Vein endothelial cell (primary cell): ENCODE data around the gene CD79B. TPM values are rescaled to one million over a fixed set of nuclear protein-coding genes. Genes with fewer than 3 reads are reported as not detected.

Source experiments
- small RNA-seq: library from RNA; depleted of rRNA; stranded (forward); fragments of <200 nt; gene quantifications from one replicate; pipeline ENCODE3, GENCODE V24; 2012
- total RNA-seq: library from RNA; depleted of rRNA; stranded (reverse); fragments of >200 nt; gene quantifications from 2 replicates; pipeline ENCODE4 v1.2.3, GENCODE V29; 2012

Gene CD79B
- 0.33 and 1.1 TPM in 2 replicates for total RNA-seq

DNA sequence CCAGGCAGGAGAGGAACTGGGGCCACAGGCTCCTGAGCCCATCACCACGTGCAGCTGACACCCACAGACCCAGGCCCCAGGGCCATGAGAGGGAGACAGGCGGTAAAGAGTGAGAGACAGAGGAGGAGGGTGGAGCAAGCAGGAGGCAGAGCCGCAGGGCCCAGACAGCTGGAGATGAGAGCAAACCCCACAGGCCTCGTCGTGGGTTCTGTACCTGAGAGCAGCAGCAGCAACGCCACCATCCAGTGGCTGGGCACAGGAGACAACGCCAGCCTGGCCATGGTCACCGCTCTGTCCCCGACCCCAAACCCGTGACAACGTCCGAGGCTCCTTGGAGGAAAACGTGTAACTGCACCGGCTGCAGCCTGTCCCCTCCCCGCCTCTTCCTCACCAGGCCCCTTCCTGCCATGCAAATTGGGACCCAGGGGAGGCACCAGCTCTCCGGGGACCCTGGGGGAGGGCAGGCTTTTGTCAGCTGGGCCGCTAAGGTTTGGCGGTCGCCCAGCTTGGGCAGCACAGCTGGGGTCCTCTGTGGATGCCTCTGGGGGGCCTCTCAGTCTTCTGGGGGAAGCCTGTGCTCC lies at the start of gene CD79B:
CD79B (minus strand) TSS at position 351 of the 581 bp plus-strand sequence; CDS start at position 281, 70 bp downstream.

DNA sequence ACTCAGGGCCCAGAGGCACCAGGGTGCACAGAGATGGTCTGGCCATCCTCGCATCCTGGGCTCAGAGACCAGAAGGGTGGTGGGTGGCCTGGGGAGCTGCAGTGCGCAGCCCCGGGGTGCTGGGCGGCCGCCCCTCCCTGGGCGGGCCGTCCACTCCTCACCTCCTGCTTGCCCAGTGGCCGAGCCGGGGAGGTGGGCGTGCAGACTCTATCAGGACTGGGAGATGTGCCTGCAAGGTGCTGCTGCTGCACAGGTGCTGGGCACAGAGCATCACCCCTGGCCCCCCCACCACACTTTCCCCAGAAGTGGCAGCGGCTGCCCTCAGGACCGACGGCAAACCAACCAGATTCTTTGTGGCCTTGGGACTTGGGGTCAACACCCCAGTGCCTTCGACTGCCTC lies 40.7 kb upstream of the CD79B start, which contains the start of gene SCN4A:
SCN4A (minus strand) TSS at position 123 of the 400 bp plus-strand sequence; CDS start at position 46, 77 bp downstream.

GRCh38 chr17:63918789-63919305 lies 13.3 kb downstream of the CD79B start, which contains the start of gene GH1:
Gene GH1, minus strand, starts transcription at chr17:63918839. Its CDS starts 63 bp downstream, at chr17:63918776.

GRCh38 chr17:63911041-63911635 lies 21.0 kb downstream of the CD79B start, which contains the start of gene CSHL1:
Gene CSHL1, minus strand, starts transcription at chr17:63911258. Its CDS starts 62 bp downstream, at chr17:63911196.

GRCh38 chr17:63896524-63897354 lies 35.4 kb downstream of the CD79B start, which contains the start of gene CSH1:
Gene CSH1, minus strand, starts transcription at chr17:63896574. Its CDS starts 63 bp downstream, at chr17:63896511.

DNA sequence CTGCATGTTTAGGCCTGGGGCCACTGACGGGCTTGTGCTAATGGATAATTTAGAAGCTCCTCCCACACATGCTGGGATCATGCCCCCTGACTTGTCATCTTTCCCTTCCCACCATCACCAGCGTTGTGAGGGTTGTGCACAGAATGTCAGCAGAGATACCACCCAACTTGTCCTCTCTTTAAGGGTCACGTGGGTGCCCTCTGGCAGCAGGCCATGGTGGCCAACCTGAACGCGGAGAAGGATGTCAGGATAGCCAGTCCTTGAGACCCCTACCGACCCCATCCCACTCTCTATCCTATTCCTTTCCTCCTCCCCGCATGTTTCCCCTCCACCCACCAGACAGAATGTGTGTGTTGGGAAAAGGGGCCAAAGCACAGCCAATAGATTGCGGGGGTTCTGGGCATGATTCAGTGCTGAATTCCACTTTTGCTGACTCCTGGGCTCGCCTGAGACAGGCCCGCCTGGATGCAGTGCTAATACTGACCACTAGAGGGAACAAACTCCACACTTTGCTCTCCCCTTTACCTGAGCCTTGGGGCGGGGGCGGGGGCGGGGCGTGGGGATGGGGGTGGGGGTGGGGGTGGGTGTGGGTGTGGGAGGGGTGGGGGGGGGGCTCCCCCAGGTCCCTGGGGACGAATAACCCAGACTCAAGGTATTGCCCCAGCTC lies 50.1 kb downstream of the CD79B start, which contains the start of gene GH2:
GH2 (minus strand) TSS at position 10 of the 667 bp plus-strand sequence. CDS start 143 bp downstream, outside the sequence.

Small RNA genes lying within 50 kb of the gene (small RNA-seq; reads per million reads assigned to genes)
- gene AC040958.1 (not detected), gene AC127029.1 (not detected), gene GH1 (not detected)

Other genes with a start within 250 kb of the CD79B start
- gene LIMD2, start 232.2 kb downstream of the CD79B start, total RNA-seq = 27.8 TPM in 2 replicates
- 34.7 and 36.6 TPM in 2 replicates for gene STRADA, start 190.5 kb downstream of the CD79B start, total RNA-seq
- gene CCDC47, start 158.7 kb downstream of the CD79B start, total RNA-seq = 72.8 and 81.6 TPM in 2 replicates
- gene DDX42, start 158.2 kb downstream of the CD79B start, total RNA-seq = 78.9 and 88.5 TPM in 2 replicates
- gene PSMC5, start 104.9 kb downstream of the CD79B start, total RNA-seq = 63.4 and 65.7 TPM in 2 replicates
- gene FTSJ3, start 104.7 kb downstream of the CD79B start, total RNA-seq = 58.8 and 59.1 TPM in 2 replicates
- 55.7 and 68.3 TPM in 2 replicates for gene SMARCD2, start 89.6 kb downstream of the CD79B start, total RNA-seq
- not detected in 2 replicates for gene CSH2, start 58.7 kb downstream of the CD79B start, total RNA-seq
- not detected in 2 replicates for gene GH2, start 50.4 kb downstream of the CD79B start, total RNA-seq
- gene CSH1, start 35.8 kb downstream of the CD79B start, total RNA-seq = not detected in 2 replicates
- gene CSHL1, start 21.1 kb downstream of the CD79B start, total RNA-seq = not detected in 2 replicates
- not detected in 2 replicates for gene GH1, start 13.5 kb downstream of the CD79B start, total RNA-seq
- gene SCN4A, start 40.6 kb upstream of the CD79B start, total RNA-seq = not detected in 2 replicates
- 0.33 and 0.57 TPM in 2 replicates for gene PRR29, start 66.0 kb upstream of the CD79B start, total RNA-seq
- gene ICAM2, start 88.3 kb upstream of the CD79B start, total RNA-seq = 806 and 851 TPM in 2 replicates
- 13.7 and 18.6 TPM in 2 replicates for gene ERN1, start 197.8 kb upstream of the CD79B start, total RNA-seq